Psoas muscle (tissue), 8 donors: Measurements from ENCODE around the gene GSE1. TPM values are rescaled to one million over a fixed set of nuclear protein-coding genes. Genes with fewer than 3 reads are reported as not detected.
A peak's percentile ranks its signal among the peaks of the same experiment; 100 is the strongest.

Source experiments
- ATAC-seq, 4 donors: fragments of 200-7000 bp; cut with Tn5 transposase; one replicate each; pipeline ENCODE4 v1.9.1; 2020; ENCODE audit warnings: moderate library complexity in 3 of 4, mild to moderate bottlenecking in 2 of 4
- DNase-seq, 2 donors: peaks; one replicate each; pipeline ENCODE4 v3.0.0-alpha.2; 2020
- H3K27ac ChIP-seq: fragments of 200-600 bp; one replicate; pipeline ENCODE4 v1.8.0; 2022
- H3K27me3 ChIP-seq, 3 donors: fragments of 200-600 bp in 1 of 3; one replicate each; pipeline versions ENCODE4 v1.6.1 to v1.8.0; 2013 to 2022; ENCODE audit warnings: low read length in 2 of 3, mild to moderate bottlenecking in 2 of 3, moderate library complexity in 1 of 3; ENCODE audit not compliant: insufficient read depth in 3 of 3
- H3K36me3 ChIP-seq, 2 donors: fragments of 200-600 bp in 1 of 2; one replicate each; pipeline versions ENCODE4 v1.6.1 to v1.8.0; 2013 to 2022; ENCODE audit warnings: low read depth in 1 of 2, mild to moderate bottlenecking in 1 of 2, moderate library complexity in 1 of 2; ENCODE audit not compliant: insufficient read depth in 1 of 2
- H3K4me1 ChIP-seq: fragments of 200-600 bp; one replicate; pipeline ENCODE4 v1.8.0; 2022
- H3K4me3 ChIP-seq: fragments of 200-600 bp; one replicate; pipeline ENCODE4 v1.8.0; 2022; ENCODE audit warnings: mild to moderate bottlenecking
- H3K9me3 ChIP-seq: fragments of 200-600 bp; one replicate; pipeline ENCODE4 v1.8.0; 2022
- WGBS, 3 donors: extraction: QIAGEN DNeasy Blood & Tissue Kit; methylation state at CpG; one replicate each; pipeline versions ENCODE4 v1.1.6 to v1.1.7; 2013; 5-methylcytosine and 5-hydroxymethylcytosine counted together
- intact Hi-C, 2 donors: fragments of 100-400 bp; cut with DNase I; formaldehyde crosslinking; loops; one replicate each; pipeline versions ENCODE4 v1.11.0 to v1.14.2; 2022
- polyA plus RNA-seq, 3 donors: library from polyadenylated mRNA; stranded (reverse); fragments of 200-250 nt; gene quantifications; one replicate each; pipeline ENCODE4 v1.2.3, GENCODE V29; 2013
- total RNA-seq, 4 donors: library from RNA; stranded (reverse); fragmentation: NEBNext Ultra II Directional in 2 of 4; extraction: Animal tissue kit (Norgen Biotek cat#: 25700) in 2 of 4; gene quantifications; one replicate each; pipeline versions ENCODE4 v1.2.1 to v1.2.4, GENCODE V29; 2021 to 2023
- TF ChIP-seq, protein P1 (sequence below): fragments of 200-600 bp; IDR thresholded peaks from one replicate; pipeline ENCODE4 v1.8.0; 2022; ENCODE audit warnings: antibody characterized with exemption
- donor health status: healthy with polysubstance abuse.
- donor health status: DM: no; HTN: no; CAD: no; lungs with moderate emphysema.
- donor health status: Bipolar disorder and iron deficiency.
- donor health status: healthy.
- donor health status: DM: yes; HTN: yes; CAD: no.
- donor health status: DM: no; HTN: no; CAD: no.
- donor health status: DM: no; HTN: no; CAD: no.
- donor health status: DM: yes; HTN: yes; CAD: no.

The GSE1 gene
- total and polyA plus RNA-seq, 7 donors: 10.8 to 90.5 (median 47.0) TPM

DNA sequence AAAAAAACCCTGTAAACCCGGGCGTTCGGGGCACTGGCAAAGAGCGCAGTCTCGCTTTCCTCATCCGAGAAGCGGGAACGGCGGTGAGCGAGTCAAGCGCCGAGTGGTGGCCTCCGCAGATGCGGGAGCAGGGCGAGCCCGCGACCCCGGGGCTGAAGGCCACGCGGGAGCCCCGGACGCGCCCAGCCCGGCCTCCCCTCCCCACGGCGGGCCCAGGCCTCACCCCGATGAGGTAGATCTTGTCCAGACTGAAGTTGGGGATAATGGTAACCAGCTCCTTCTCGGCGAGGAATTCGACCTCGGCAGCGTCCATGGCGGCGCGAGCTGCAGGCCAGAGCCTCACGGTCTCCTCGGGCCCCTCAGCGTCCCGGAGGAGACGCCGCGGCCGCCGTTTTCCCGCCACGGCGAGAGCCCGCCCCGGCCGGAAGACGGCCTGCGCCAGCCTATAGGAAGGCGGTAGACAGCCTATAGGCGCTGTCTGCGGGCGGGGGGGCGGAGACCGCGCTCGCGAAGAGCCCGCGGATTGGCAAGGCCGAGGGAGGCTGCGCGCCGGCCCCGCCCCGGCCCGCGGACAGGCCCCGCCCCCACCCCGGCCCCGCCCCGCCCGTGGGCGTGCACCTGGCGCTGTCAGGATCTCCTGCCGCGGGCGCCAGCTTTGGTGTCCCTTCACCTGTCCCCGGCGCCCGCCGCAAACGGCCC lies 75.6 kb downstream of the GSE1 start, which contains the start of gene GINS2:
Gene GINS2 (minus strand): TSS at position 369 of the 699 bp plus-strand sequence. CDS start 56 bp downstream, at position 313.
- intact Hi-C loops: no loop called here
- Histone ChIP-seq H3K27ac (no peak within 1 kb of the TSS), H3K36me3 (no peaks in the 10 kb centered on the region), H3K9me3 (no peaks in the 10 kb centered on the region), H3K4me1 (no peaks in the 10 kb centered on the region), H3K27me3 (no peaks in the 10 kb centered on the region), H3K4me3 (peak within 1 kb of the TSS; percentile 80)
- peak; percentile 92 to 95 for DNase-seq
- WGBS, 3 donors: 1% methylated on average over 27 to 86 of the region's 86 CpGs
- TF ChIP-seq, protein P1, sequence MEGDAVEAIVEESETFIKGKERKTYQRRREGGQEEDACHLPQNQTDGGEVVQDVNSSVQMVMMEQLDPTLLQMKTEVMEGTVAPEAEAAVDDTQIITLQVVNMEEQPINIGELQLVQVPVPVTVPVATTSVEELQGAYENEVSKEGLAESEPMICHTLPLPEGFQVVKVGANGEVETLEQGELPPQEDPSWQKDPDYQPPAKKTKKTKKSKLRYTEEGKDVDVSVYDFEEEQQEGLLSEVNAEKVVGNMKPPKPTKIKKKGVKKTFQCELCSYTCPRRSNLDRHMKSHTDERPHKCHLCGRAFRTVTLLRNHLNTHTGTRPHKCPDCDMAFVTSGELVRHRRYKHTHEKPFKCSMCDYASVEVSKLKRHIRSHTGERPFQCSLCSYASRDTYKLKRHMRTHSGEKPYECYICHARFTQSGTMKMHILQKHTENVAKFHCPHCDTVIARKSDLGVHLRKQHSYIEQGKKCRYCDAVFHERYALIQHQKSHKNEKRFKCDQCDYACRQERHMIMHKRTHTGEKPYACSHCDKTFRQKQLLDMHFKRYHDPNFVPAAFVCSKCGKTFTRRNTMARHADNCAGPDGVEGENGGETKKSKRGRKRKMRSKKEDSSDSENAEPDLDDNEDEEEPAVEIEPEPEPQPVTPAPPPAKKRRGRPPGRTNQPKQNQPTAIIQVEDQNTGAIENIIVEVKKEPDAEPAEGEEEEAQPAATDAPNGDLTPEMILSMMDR: no peak
- ATAC-seq: peak; percentile 98 to 99 (median 99)

DNA sequence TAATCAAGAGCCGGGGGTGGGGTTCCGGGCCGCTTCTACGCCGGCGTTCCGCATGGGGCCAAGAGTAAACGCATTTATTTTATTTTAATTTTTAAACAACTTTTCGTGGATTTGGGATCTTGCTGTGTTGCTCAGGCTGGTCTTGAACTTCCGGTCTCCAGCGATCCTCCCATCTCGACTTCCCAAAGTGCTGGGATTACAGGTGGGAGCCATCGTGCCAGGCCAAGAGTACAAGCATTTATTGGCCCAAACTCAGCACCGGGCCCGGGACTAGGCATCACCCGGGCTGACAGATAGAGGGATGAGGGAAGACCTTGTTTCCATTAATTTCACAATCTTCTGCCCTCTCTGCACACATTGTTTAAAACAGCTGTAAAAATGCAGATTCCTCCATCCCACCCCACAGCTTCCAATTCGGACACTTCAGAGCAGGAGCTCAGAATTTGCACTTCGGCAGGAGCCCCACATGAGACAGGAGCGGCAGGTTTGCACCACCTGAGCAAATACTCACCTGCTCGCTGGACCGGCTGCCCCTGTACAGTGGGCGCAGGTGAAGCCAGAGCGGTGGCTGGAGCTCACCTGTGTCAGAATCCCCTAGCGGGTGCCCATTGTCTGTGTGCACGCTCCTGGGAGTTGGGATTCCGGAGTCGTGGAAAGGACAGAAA lies 76.3 kb downstream of the GSE1 start:
- Histone ChIP-seq H3K9me3 (no peaks in the 10 kb centered on the region), H3K27ac (no peak overlapping the region), H3K4me3 (peak overlapping the region; percentile 80), H3K27me3 (no peaks in the 10 kb centered on the region), H3K36me3 (no peaks in the 10 kb centered on the region), H3K4me1 (no peaks in the 10 kb centered on the region)
- no peak for DNase-seq
- TF ChIP-seq, protein P1: no peak
- intact Hi-C loops: no loop called here
- ATAC-seq: peak in 1 of 4 donors; percentile 12
- WGBS, 3 donors: 35 to 41% (median 38%) methylated on average over 27 of the region's 27 CpGs

DNA sequence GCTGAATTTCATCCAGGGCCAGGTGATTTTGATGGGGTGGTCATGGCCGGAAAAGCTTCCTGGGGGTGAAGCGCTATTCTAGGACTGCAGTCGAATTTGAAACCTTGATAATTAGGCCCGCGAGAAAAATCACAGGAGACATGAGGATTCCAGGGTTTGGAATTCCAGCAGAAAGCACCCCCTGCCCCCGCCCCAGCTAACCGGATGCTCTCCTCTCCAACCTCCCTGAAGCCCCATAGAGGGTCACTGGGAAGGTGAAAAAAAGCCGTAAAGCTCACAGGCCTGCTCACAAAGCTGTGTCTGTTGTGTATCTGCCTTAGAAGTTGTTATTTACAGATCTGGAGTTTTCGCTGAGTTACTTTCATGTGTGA lies 76.8 kb downstream of the GSE1 start:
- H3K4me3 ChIP-seq: no peak overlapping the region
- intact Hi-C loops: no loop called here
- TF ChIP-seq, protein P1: no peak
- H3K4me1 ChIP-seq: no peaks in the 10 kb centered on the region
- ATAC-seq (no peak), DNase-seq (no peak)
- WGBS, 3 donors: 58 to 63% (median 61%) methylated on average over 9 of the region's 9 CpGs
- H3K36me3 ChIP-seq: no peaks in the 10 kb centered on the region
- no peaks in the 10 kb centered on the region for H3K9me3 ChIP-seq
- H3K27me3 ChIP-seq: no peaks in the 10 kb centered on the region
- H3K27ac ChIP-seq: no peak overlapping the region

DNA sequence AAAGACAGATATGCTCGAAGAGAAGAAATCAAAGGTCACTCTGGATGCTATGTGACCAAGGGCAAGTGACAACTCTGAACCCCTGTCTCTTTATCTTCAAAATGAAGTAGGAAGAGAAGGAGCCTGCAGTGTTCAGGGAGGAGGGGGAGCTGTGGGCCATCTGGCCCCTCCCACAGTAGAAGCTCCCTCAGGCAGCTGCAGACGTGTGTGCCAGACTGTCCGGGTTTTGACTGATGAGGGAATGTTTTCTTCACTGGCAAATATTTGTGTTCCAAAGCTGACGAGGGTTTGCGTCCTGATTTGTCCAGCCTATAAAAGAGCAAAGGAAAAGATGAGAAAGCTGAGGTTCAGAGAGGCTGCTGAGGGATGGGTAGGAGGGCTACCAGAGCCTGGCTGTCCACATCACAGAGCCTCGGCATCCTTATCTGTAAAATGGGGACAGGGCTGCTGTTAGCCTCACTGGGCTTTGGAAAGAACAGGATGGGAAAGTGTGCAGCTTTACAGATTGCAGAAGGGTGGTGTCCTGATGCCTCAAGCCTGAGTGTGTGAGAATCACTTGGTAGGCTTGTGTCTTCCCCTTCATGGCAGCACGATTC lies 77.4 kb downstream of the GSE1 start:
- Histone ChIP-seq H3K9me3 (no peaks in the 10 kb centered on the region), H3K27ac (no peak overlapping the region), H3K27me3 (no peaks in the 10 kb centered on the region), H3K4me1 (no peaks in the 10 kb centered on the region), H3K4me3 (no peak overlapping the region), H3K36me3 (no peaks in the 10 kb centered on the region)
- 48 to 52% (median 48%) methylated on average over 7 of the region's 7 CpGs for WGBS, 3 donors
- intact Hi-C loops: no loop called here
- TF ChIP-seq, protein P1: no peak
- DNase-seq: no peak
- ATAC-seq: no peak
